ENCODE data around the gene HOXA10.

- TF ChIP-seq CTCF (IDR thresholded peaks at IDR 0.05; ENCODE audit: insufficient read depth, low read length): no peak
- no peak for TF ChIP-seq REST (IDR thresholded peaks at IDR 0.05; ENCODE audit: insufficient replicate concordance, low read depth)
- no peak for TF ChIP-seq POLR2AphosphoS5 (IDR thresholded peaks at IDR 0.05; ENCODE audit: low read depth)
- TF ChIP-seq GABPA (IDR thresholded peaks at IDR 0.05; ENCODE audit: low read depth): no peak
- TF ChIP-seq SPI1 (IDR thresholded peaks at IDR 0.05; ENCODE audit: borderline replicate concordance, low read depth): no peak
Observed at GRCh38 chr7:27201580-27202017, 27.5 kb upstream of the HOXA10 start.
